HepG2 (cell line): Measurements from ENCODE around the gene SLC25A10. TPM values are rescaled to one million over a fixed set of nuclear protein-coding genes. Genes with fewer than 3 reads are reported as not detected.

Experiments used
- AKNA ChIP-seq: sonication (generic); formaldehyde crosslinking; IDR thresholded peaks from 2 replicates; pipeline ENCODE4 v1.4.0; 2020; ENCODE audit warnings: missing genetic modification reagents, borderline replicate concordance
- CCAR2 ChIP-seq: fragments of 200-400 bp; formaldehyde crosslinking; optimal IDR thresholded peaks from 2 replicates; pipeline ENCODE3; 2018; ENCODE audit warnings: low read depth, mild to moderate bottlenecking, low read length, moderate library complexity
- FIP1L1 ChIP-seq: fragments of 200-400 bp; formaldehyde crosslinking; IDR thresholded peaks from 2 replicates; pipeline ENCODE4 v1.6.1; 2018; ENCODE audit warnings: low read depth, mild to moderate bottlenecking, low read length, moderate library complexity, borderline replicate concordance; ENCODE audit not compliant: insufficient read depth
- HCFC1 ChIP-seq: fragments of 150-350 bp; IDR thresholded peaks from 2 replicates; pipeline ENCODE4 v1.6.1; 2014; ENCODE audit warnings: low read depth, low read length
- KAT7 ChIP-seq: IDR thresholded peaks from 2 replicates; pipeline ENCODE4 v1.6.1; 2018; ENCODE audit warnings: borderline replicate concordance, missing compliant biosample characterization
- KLF16 ChIP-seq, 2 experiments: sonication (generic) in 1 of 2; formaldehyde crosslinking in 1 of 2; IDR thresholded peaks; 2 replicates each; pipeline versions ENCODE4 v1.6.1 to v1.8.0; 2016 to 2023; ENCODE audit warnings: missing genetic modification reagents in 2 of 2, missing compliant biosample characterization in 1 of 2
- NFE2 ChIP-seq: sonication (generic); formaldehyde crosslinking; IDR thresholded peaks from 2 replicates; pipeline ENCODE4 v1.4.0; 2020; ENCODE audit warnings: missing genetic modification reagents
- RBFOX2 ChIP-seq: fragments of 200-400 bp; formaldehyde crosslinking; IDR thresholded peaks from 2 replicates; pipeline ENCODE4 v1.6.1; 2017; ENCODE audit warnings: low read depth, mild to moderate bottlenecking, low read length
- SIX1 ChIP-seq: sonication (generic); formaldehyde crosslinking; IDR thresholded peaks from 2 replicates; pipeline ENCODE4 v1.4.0; 2020; ENCODE audit warnings: missing genetic modification reagents, borderline replicate concordance
- SKIL ChIP-seq: sonication (generic); formaldehyde crosslinking; IDR thresholded peaks from 2 replicates; pipeline ENCODE4 v1.8.0; 2022; ENCODE audit warnings: missing genetic modification reagents, mild to moderate bottlenecking, moderate library complexity, borderline replicate concordance
- TCF7 ChIP-seq: sonication (generic); IDR thresholded peaks from 2 replicates; pipeline ENCODE4 v1.6.1; 2016; ENCODE audit warnings: antibody characterized with exemption, low read depth
- UBTF ChIP-seq: sonication (generic); formaldehyde crosslinking; IDR thresholded peaks from 2 replicates; pipeline ENCODE4 v1.4.0; 2020; ENCODE audit warnings: mild to moderate bottlenecking, missing genetic modification reagents
- ZFP36L2 ChIP-seq: sonication (generic); formaldehyde crosslinking; IDR thresholded peaks from 2 replicates; pipeline ENCODE4 v1.4.0; 2020; ENCODE audit warnings: missing genetic modification reagents
- ZNF350 ChIP-seq: sonication (generic); formaldehyde crosslinking; IDR thresholded peaks from 2 replicates; pipeline ENCODE4 v1.4.0; 2020; ENCODE audit warnings: mild to moderate bottlenecking, low read depth, missing genetic modification reagents, borderline replicate concordance
- ZNF446 ChIP-seq: sonication (generic); formaldehyde crosslinking; IDR thresholded peaks from 2 replicates; pipeline ENCODE4 v1.5.0; 2020; ENCODE audit warnings: mild to moderate bottlenecking, missing genetic modification reagents
- ZNF451 ChIP-seq: sonication (generic); formaldehyde crosslinking; IDR thresholded peaks from 2 replicates; pipeline ENCODE4 v1.5.0; 2020; ENCODE audit warnings: mild to moderate bottlenecking, missing genetic modification reagents
- polyA plus RNA-seq, 8 experiments: library from polyadenylated mRNA; depleted of rRNA in 3 of 8; stranded (reverse) in 7 of 8; unstranded in 1 of 8; fragments of >200 nt; fragmentation: Illumina TruSeq in 4 of 8; extraction: Trizol in 4 of 8; gene quantifications; 2 replicates each; pipeline versions ENCODE4 v1.2.1 to v1.2.3, GENCODE V29; 2011 to 2016; ENCODE audit warnings: low read depth in 4 of 8, missing spikeins in 1 of 8, mixed read lengths in 1 of 8; ENCODE audit not compliant: insufficient read depth in 1 of 8
- total RNA-seq, 5 experiments: library from RNA; depleted of rRNA; stranded (reverse); fragments of >200 nt; fragmentation: Illumina TruSeq; extraction: Trizol; gene quantifications; 2 replicates each; pipeline ENCODE4 v1.2.3, GENCODE V29; 2016; ENCODE audit warnings: low read depth in 1 of 5
- TF ChIP-seq, protein P1 (sequence below): sonication (generic); formaldehyde crosslinking; IDR thresholded peaks from 2 replicates; pipeline ENCODE4 v1.9.0; 2022; ENCODE audit warnings: low read depth, missing genetic modification reagents

The SLC25A10 gene
- total and polyA plus RNA-seq, 2 of the 13 experiments (the other 11 are each of a cell fraction or from before 2014, with no cell fraction given): 46.5 to 140 TPM

DNA sequence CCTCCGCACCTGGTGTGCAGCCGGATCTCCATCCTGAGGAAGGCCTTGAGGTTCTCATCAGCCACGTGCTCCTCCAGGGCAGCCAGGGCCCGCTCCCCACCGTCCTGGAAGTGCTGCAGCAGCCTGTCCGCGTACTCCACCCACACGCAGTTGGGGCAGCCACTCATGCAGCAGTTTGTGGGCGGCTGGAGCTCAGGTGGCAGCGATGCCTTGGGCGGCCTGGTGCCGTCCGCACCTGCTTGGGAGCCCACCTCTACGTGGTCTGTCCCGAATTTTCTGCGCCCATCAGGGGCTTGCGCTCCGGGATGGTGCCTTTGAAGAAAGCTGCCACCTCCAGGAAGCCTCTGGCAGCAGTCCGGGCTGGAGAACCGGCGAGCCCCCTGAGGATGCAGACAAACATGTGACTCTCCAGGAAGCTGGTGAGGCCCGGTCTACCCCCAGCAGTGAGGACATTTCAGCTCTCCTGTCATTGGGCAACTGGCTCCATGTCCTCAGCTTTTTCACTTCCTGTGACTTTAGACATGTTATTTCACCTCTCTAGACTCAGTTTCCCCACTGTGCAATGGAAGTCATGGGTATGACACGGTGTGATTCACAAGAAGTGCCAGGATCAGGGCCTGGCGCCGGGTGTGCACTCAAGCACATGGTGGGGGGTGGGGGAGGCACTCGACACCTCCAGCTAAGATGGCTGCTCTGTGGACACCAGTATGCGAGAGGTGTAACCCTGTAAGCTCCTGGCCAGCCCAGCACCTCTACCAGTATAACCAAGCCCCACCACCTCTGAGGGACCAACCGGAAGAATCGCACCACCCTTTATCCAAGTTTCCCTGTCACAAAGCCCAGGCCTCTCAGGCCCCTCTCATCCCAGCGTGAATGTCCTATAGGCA is 46.6 kb upstream of the SLC25A10 start (continued):
- no peak for TF ChIP-seq KAT7 (CRISPR knock-in tag)
- TF ChIP-seq HCFC1: no peak
- TF ChIP-seq KLF16 (CRISPR knock-in tag; IDR thresholded peaks at IDR 0.05): 0 out of 4 replicates have a peak, but pooled peaks of 1 of the 2 experiments have one; percentile 12
- TF ChIP-seq ZNF451 (CRISPR knock-in tag): no peak
- no peak for TF ChIP-seq SKIL (CRISPR knock-in tag)
- no peak for TF ChIP-seq TCF7
- TF ChIP-seq, protein P1, sequence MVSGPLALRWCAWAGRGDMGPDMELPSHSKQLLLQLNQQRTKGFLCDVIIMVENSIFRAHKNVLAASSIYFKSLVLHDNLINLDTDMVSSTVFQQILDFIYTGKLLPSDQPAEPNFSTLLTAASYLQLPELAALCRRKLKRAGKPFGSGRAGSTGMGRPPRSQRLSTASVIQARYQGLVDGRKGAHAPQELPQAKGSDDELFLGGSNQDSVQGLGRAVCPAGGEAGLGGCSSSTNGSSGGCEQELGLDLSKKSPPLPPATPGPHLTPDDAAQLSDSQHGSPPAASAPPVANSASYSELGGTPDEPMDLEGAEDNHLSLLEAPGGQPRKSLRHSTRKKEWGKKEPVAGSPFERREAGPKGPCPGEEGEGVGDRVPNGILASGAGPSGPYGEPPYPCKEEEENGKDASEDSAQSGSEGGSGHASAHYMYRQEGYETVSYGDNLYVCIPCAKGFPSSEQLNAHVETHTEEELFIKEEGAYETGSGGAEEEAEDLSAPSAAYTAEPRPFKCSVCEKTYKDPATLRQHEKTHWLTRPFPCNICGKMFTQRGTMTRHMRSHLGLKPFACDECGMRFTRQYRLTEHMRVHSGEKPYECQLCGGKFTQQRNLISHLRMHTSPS (CRISPR knock-in tag): no peak
- no peak for TF ChIP-seq AKNA
- no peak for TF ChIP-seq ZFP36L2
- TF ChIP-seq ZNF446 (CRISPR knock-in tag): no peak
- TF ChIP-seq NFE2 (CRISPR knock-in tag): no peak
- TF ChIP-seq UBTF (CRISPR knock-in tag): no peak
- no peak for TF ChIP-seq ZNF350 (CRISPR knock-in tag)
- no peak for TF ChIP-seq FIP1L1
- no peak for TF ChIP-seq SIX1 (CRISPR knock-in tag)
- no peak for TF ChIP-seq CCAR2
- TF ChIP-seq RBFOX2: peak; percentile 73
